ENCODE measurements around the gene SCGB3A2. TPM values are rescaled to one million over a fixed set of nuclear protein-coding genes. Genes with fewer than 3 reads are reported as not detected.

The SCGB3A2 gene
- total and polyA plus RNA-seq, 2 of the 8 experiments (the other 6 are each of a cell fraction or from before 2014, with no cell fraction given) = 47.1 to 63.6 TPM

- Histone ChIP-seq H3K4ac (replicated peaks; ENCODE audit: insufficient read length, low read depth, low read length) (no peak overlapping the region), H2BK15ac (ENCODE audit: low read length) (no peak overlapping the region), H3K23ac (ENCODE audit: insufficient read length) (no peak overlapping the region), H3K18ac (ENCODE audit: extremely low read depth, low read length) (no peak overlapping the region), H3K23me2 (ENCODE audit: low read depth, low read length) (no peaks in the 10 kb centered on the region), H3K14ac (ENCODE audit: insufficient read length) (no peak overlapping the region), H3K36me3 (ENCODE audit: control insufficient read depth in 2 of 4, insufficient read depth in 4 of 4, low read length in 3 of 4) (no peaks in the 10 kb centered on the region), H2AFZ (ENCODE audit: low read length) (no peak overlapping the region), H3K79me1 (ENCODE audit: low read depth, low read length) (no peaks in the 10 kb centered on the region), H3K4me3 (ENCODE audit: extremely low read depth in 1 of 4, insufficient read depth in 2 of 4, low read depth in 3 of 4, low read length in 4 of 4) (no peak overlapping the region), H3K4me2 (ENCODE audit: insufficient read depth in 1 of 2, low read depth in 2 of 2, low read length in 2 of 2) (no peak overlapping the region), H3K27ac (ENCODE audit: low read depth, low read length) (no peak overlapping the region), H3K9me3 (ENCODE audit: insufficient read depth in 2 of 2, low read depth in 1 of 2, low read length in 1 of 2) (no peaks in the 10 kb centered on the region), H3K79me2 (ENCODE audit: control insufficient read depth in 1 of 2, insufficient read depth in 2 of 2, low read length in 2 of 2) (no peaks in the 10 kb centered on the region), H3K9ac (replicated peaks in 1 of 4; ENCODE audit: extremely low read depth in 1 of 4, low read depth in 3 of 4, low read length in 3 of 4) (no peak overlapping the region), H2BK5ac (ENCODE audit: low read depth, low read length) (no peak overlapping the region), H2AK5ac (ENCODE audit: low read depth, low read length) (no peak overlapping the region), H4K8ac (ENCODE audit: extremely low read depth, insufficient read depth, low read length) (no peak overlapping the region), H4K5ac (ENCODE audit: insufficient read length, low read depth, low read length) (no peak overlapping the region), H4K20me1 (replicated peaks in 1 of 2; ENCODE audit: control insufficient read depth in 1 of 2, insufficient read depth in 2 of 2, low read length in 2 of 2) (no peaks in the 10 kb centered on the region), H4K91ac (replicated peaks; ENCODE audit: insufficient read length, low read length) (no peak overlapping the region), H3K56ac (replicated peaks; ENCODE audit: insufficient read length, low read depth, low read length) (no peak overlapping the region), H3K4me1 (replicated peaks in 1 of 4; ENCODE audit: control insufficient read depth in 3 of 4, insufficient read depth in 4 of 4, low read length in 3 of 4) (no peaks in the 10 kb centered on the region), H2BK12ac (ENCODE audit: low read depth, low read length) (no peak overlapping the region), H2BK20ac (ENCODE audit: low read length) (no peak overlapping the region), H3K27me3 (replicated peaks in 1 of 4; ENCODE audit: control insufficient read depth in 3 of 4, extremely low read depth in 1 of 4, insufficient read depth in 3 of 4, low read length in 3 of 4) (no peaks in the 10 kb centered on the region), H2BK120ac (replicated peaks; ENCODE audit: low read depth, low read length) (no peak overlapping the region)
- CTCF ChIA-PET (ENCODE audit: partially characterized antibody) = interaction anchor here (0.6 to 1.9 kb wide), 4 partner anchors 9 to 272 kb away, joined by 3 to 12 read pairs (median 4); no protein-coding TSS in a partner anchor
- 90% methylated on average over 2 of the region's 2 CpGs; no CpG with 5 or more reads in 1 of the 2 experiments for WGBS, 2 experiments (ENCODE audit: extremely low coverage in 1 of 2, insufficient coverage in 1 of 2, insufficient read length in 1 of 2, insufficient replicate concordance in 2 of 2, low coverage in 1 of 2, low lambda C conversion rate in 2 of 2, missing lambda C conversion rate in 1 of 2)
- TF ChIP-seq EP300 (IDR thresholded peaks at IDR 0.05; ENCODE audit: borderline replicate concordance in 1 of 2, low read depth in 2 of 2, low read length in 2 of 2) (no peak), NANOG (IDR thresholded peaks at IDR 0.05; ENCODE audit: insufficient read depth, low read depth, low read length, poor library complexity, severe bottlenecking) (no peak), RAD21 (IDR thresholded peaks at IDR 0.05 in 1 of 2, conservative IDR thresholded peaks at IDR 0.05 in 1 of 2; ENCODE audit: low read depth in 2 of 2, low read length in 2 of 2) (no peak)
- no peak for FAIRE-seq
- no peak for DNase-seq (ENCODE audit: low read depth in 1 of 2, low spot score in 2 of 2)
- POLR2A ChIA-PET (ENCODE audit: partially characterized antibody) = interaction anchor here (0.6 to 9.7 kb wide), 2 partner anchors 15 to 58 kb away, joined by 3 to 201 read pairs; no protein-coding TSS in a partner anchor
Measured at GRCh38 chr5:147842869-147843268, 35.6 kb upstream of the SCGB3A2 start.
